Esophagus squamous epithelium (tissue), 5 donors: Measurements from ENCODE around the gene LAMB2. TPM values are rescaled to one million over a fixed set of nuclear protein-coding genes. Genes with fewer than 3 reads are reported as not detected.

Source experiments
- DNase-seq: peaks from one replicate; lab custom pipeline; 2025; lab: John Stamatoyannopoulos, UW
- H3K27ac ChIP-seq, 4 donors: fragments of 200-600 bp; sonication (generic); one replicate each; pipeline ENCODE4 v1.5.1; 2016 to 2019; ENCODE audit warnings: mild to moderate bottlenecking in 1 of 4
- H3K27me3 ChIP-seq, 4 donors: fragments of 200-600 bp; sonication (generic); 1 replicate in 3 of 4; 2 replicates in 1 of 4; pipeline versions ENCODE4 v1.5.1 to v1.6.0; 2017 to 2021; ENCODE audit warnings: antibody characterized with exemption in 1 of 4
- H3K36me3 ChIP-seq, 3 donors: fragments of 200-600 bp; sonication (generic); one replicate each; pipeline ENCODE4 v1.5.1; 2016 to 2019
- H3K4me1 ChIP-seq, 3 donors: fragments of 200-600 bp; sonication (generic); one replicate each; pipeline ENCODE4 v1.5.1; 2017 to 2019
- H3K4me3 ChIP-seq, 4 donors: fragments of 200-600 bp; sonication (generic); 1 replicate in 3 of 4; 2 replicates in 1 of 4; pipeline ENCODE4 v1.5.1; 2016 to 2019; ENCODE audit warnings: mild to moderate bottlenecking in 2 of 4, moderate library complexity in 1 of 4
- H3K9me3 ChIP-seq, 3 donors: fragments of 200-600 bp; sonication (generic); one replicate each; pipeline ENCODE4 v1.5.1; 2016 to 2019
- POLR2A ChIP-seq, 4 donors: fragments of 450-650 bp; IDR thresholded peaks; one replicate each; pipeline ENCODE4 v1.6.1; 2017; ENCODE audit warnings: antibody characterized with exemption in 4 of 4, mild to moderate bottlenecking in 4 of 4, moderate library complexity in 3 of 4
- WGBS, 2 donors: methylation state at CpG; one replicate each; pipeline ENCODE4 v1.1.5; 2018; 5-methylcytosine and 5-hydroxymethylcytosine counted together
- intact Hi-C: fragments of 100-400 bp; cut with DNase I; formaldehyde crosslinking; loops from one replicate; pipeline ENCODE4 v1.15.0; 2022
- total RNA-seq, 4 donors: library from RNA; depleted of rRNA; stranded (reverse); fragments of >200 nt; gene quantifications; one replicate each; pipeline ENCODE4 v1.1.0, GENCODE V29; 2016
- TF ChIP-seq, protein P1 (sequence below), 6 experiments: fragments of 450-650 bp in 4 of 6; fragments of 200-600 bp in 2 of 6; sonication (generic) in 2 of 6; IDR thresholded peaks; one replicate each; pipeline ENCODE4 v1.5.1; 2016 to 2019; ENCODE audit warnings: antibody characterized with exemption in 6 of 6, mild to moderate bottlenecking in 4 of 6, moderate library complexity in 4 of 6
- donor health status: DM: yes; HTN: yes; CAD: no.

LAMB2 gene
- total RNA-seq, 4 donors from 2014 or later = 66.0 to 319 (median 175) TPM

DNA sequence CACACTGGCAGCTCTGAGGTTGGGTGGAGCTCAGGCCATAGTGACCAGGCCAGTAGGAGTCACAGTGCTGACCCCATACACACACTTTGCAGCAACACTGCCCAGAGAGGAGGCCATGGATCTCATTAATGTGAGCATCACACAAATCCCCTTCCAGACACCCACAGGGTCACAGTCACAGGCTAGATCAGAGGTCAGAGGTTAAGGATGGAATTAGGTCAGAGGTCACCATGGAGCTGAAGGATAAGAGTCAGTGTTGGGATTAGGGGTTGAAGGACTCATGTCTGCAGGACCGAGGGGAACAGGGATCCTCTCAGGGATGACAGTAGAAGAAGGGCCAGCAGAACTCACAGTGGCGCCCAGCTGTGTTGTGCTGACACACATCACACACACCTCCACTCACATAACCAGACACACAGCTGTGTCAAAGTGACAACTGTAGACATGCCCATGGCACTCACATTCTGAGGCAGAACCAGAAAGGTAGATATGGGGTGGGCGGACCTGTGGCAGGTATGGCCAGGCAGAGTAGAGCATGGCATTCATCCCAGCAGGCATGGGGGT is 20.6 kb upstream of the LAMB2 start:
- H3K9me3 ChIP-seq = no peaks in the 10 kb centered on the region
- H3K36me3 ChIP-seq = no peaks in the 10 kb centered on the region
- 73 to 76% methylated on average over 3 of the region's 3 CpGs for WGBS, 2 donors
- H3K4me1 ChIP-seq = peaks cover 0 to 20% (median 0%) of the 10 kb centered on the region in 3 donors
- no peaks in the 10 kb centered on the region for H3K27me3 ChIP-seq
- no peak overlapping the region for H3K27ac ChIP-seq
- no peak for DNase-seq
- no peak overlapping the region for H3K4me3 ChIP-seq
- TF ChIP-seq, protein P1, sequence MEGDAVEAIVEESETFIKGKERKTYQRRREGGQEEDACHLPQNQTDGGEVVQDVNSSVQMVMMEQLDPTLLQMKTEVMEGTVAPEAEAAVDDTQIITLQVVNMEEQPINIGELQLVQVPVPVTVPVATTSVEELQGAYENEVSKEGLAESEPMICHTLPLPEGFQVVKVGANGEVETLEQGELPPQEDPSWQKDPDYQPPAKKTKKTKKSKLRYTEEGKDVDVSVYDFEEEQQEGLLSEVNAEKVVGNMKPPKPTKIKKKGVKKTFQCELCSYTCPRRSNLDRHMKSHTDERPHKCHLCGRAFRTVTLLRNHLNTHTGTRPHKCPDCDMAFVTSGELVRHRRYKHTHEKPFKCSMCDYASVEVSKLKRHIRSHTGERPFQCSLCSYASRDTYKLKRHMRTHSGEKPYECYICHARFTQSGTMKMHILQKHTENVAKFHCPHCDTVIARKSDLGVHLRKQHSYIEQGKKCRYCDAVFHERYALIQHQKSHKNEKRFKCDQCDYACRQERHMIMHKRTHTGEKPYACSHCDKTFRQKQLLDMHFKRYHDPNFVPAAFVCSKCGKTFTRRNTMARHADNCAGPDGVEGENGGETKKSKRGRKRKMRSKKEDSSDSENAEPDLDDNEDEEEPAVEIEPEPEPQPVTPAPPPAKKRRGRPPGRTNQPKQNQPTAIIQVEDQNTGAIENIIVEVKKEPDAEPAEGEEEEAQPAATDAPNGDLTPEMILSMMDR (IDR thresholded peaks at IDR 0.05) = no peak
- intact Hi-C loops = no loop called here

DNA sequence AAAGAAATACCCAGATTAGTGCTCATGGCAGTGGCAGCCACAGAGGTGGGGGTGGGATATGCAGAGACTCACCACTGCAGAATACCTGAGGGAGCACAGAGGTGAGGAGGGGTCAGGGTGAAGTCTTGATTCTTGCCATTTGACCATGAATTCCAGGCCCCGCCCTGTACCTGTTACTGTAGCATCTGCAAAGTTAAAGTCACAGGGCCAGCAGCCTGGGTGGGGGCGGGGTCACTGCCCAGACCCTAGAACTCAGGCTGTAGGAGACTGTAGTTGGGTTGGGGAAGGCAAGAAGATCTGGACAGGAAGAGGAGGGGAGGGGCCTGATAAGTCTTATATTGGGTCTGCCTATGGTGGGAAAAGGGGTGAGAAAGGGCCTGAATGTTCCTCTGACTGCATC is 18.8 kb upstream of the LAMB2 start:
- H3K4me3 ChIP-seq = no peak overlapping the region
- no peak for TF ChIP-seq POLR2A (IDR thresholded peaks at IDR 0.05)
- TF ChIP-seq, protein P1 (IDR thresholded peaks at IDR 0.05) = no peak
- WGBS, 2 donors = 89 to 100% methylated on average over 1 of the region's 2 CpGs
- H3K27ac ChIP-seq = no peak overlapping the region
- intact Hi-C loops = no loop called here
- H3K9me3 ChIP-seq = no peaks in the 10 kb centered on the region
- DNase-seq = no peak
- H3K36me3 ChIP-seq = no peaks in the 10 kb centered on the region
- H3K27me3 ChIP-seq = no peaks in the 10 kb centered on the region
- peaks cover 0 to 15% (median 0%) of the 10 kb centered on the region in 3 donors for H3K4me1 ChIP-seq

DNA sequence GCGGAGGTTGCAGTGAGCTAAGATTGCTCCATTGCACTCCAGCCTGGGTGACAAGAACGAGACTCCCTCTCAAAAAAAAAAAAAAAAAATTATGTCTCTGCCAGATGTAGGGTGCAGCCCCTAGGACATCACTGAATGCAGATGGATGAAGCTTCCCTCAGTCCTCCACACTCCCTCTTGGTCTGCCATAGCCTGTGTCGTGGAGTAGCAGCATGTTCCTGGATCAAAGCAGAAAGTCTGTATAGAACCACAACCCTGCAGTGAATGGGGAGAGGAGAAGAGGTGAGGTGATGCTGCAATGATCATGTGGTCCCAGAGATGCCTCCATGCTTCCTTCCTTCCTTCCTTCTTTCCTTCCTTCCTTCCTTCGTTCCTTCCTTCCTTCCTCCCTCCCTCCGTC is 15.3 kb upstream of the LAMB2 start:
- intact Hi-C loops = no loop called here

DNA sequence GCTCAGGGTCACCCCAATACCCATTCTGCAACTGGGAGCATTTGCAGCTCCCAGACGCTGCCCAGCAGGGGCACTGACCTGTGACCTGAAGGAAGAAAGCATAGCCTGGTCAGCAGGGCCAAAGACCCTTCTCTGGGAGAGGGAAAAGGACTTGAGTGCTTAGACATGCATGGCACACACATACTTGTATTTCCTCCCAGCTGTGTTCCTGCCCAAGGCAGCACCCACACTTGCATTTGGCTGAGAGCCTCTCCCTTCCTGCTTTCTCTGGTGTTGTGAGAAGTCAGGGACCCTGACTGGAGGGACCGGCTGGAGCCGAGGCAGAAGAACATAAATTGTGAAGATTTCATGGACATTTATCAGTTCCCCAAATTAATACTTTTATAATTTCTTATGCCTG is 7.2 kb upstream of the LAMB2 start:
- intact Hi-C loops = no loop called here
- Histone ChIP-seq H3K27me3 (no peaks in the 10 kb centered on the region), H3K9me3 (no peaks in the 10 kb centered on the region), H3K4me1 (no peaks in the 10 kb centered on the region), H3K4me3 (no peak overlapping the region), H3K27ac (no peak overlapping the region), H3K36me3 (no peaks in the 10 kb centered on the region)
- DNase-seq = no peak
- WGBS, 2 donors = 51 to 70% methylated on average over 3 of the region's 3 CpGs
- no peak for TF ChIP-seq POLR2A (IDR thresholded peaks at IDR 0.05)

More for the DNA sequence above, 15.3 kb upstream of the LAMB2 start:
- Histone ChIP-seq H3K27ac (no peak overlapping the region), H3K9me3 (no peaks in the 10 kb centered on the region), H3K36me3 (no peaks in the 10 kb centered on the region), H3K4me1 (peaks cover 0 to 15% (median 0%) of the 10 kb centered on the region in 3 donors), H3K4me3 (no peak overlapping the region), H3K27me3 (no peaks in the 10 kb centered on the region)
- TF ChIP-seq, protein P1 (IDR thresholded peaks at IDR 0.05) = no peak
- no peak for TF ChIP-seq POLR2A (IDR thresholded peaks at IDR 0.05)
- 66 to 72% methylated on average over 5 of the region's 5 CpGs for WGBS, 2 donors
- no peak for DNase-seq

DNA sequence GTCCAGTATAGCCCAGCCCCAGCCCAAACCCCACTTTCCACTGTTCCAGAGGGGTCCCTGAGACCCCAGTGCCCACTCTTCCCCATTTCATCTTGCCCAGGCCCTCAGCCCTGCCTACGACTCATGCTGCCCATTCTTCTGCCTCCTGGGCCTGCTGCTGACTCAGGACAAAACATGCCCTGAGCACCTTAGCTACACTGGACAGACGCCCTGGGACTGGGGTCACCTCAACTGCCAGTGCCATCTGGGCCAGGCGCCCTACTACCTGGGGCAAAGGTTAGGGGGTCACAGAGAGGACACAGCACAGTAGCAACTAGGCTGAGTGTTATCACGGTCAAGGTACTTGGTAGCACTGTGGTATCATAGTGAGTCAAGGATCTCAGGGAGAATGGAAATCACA is 2.6 kb upstream of the LAMB2 start:
- Histone ChIP-seq H3K9me3 (no peaks in the 10 kb centered on the region), H3K4me1 (peaks cover 23 to 43% (median 24%) of the 10 kb centered on the region in 3 donors), H3K27me3 (no peaks in the 10 kb centered on the region), H3K4me3 (no peak overlapping the region), H3K36me3 (peaks cover 3 to 9% (median 5%) of the 10 kb centered on the region in 3 donors), H3K27ac (no peak overlapping the region)
- intact Hi-C loops = no loop called here
- DNase-seq = no peak
- no peak for TF ChIP-seq POLR2A (IDR thresholded peaks at IDR 0.05)
- TF ChIP-seq, protein P1 (IDR thresholded peaks at IDR 0.05) = no peak
- WGBS, 2 donors = 63 to 83% methylated on average over 1 to 2 of the region's 4 CpGs
